Fibroblast of lung (primary cell): ENCODE results near the gene GPRIN3. TPM values are rescaled to one million over a fixed set of nuclear protein-coding genes. Genes with fewer than 3 reads are reported as not detected.

Source experiments
- DNase-seq, 2 donors: peaks; one replicate each; pipeline versions ENCODE4 v3.0.0 to v3.0.0-alpha.2; 2010; ENCODE audit warnings: low read depth in 2 of 2
- H2AFZ ChIP-seq: 2 replicates; pipeline ENCODE4 v1.5.1; 2012; ENCODE audit warnings: low read length, control low read depth, inconsistent platforms
- H3K27ac ChIP-seq: 2 replicates; pipeline ENCODE4 v1.5.1; 2011; ENCODE audit warnings: low read length, control low read depth; ENCODE audit not compliant: insufficient read depth
- H3K27me3 ChIP-seq: 2 replicates; pipeline ENCODE4 v1.5.1; 2011; ENCODE audit warnings: mild to moderate bottlenecking, low read length; ENCODE audit not compliant: control insufficient read depth, insufficient read depth
- H3K36me3 ChIP-seq: 2 replicates; pipeline ENCODE4 v1.5.1; 2011; ENCODE audit warnings: low read length; ENCODE audit not compliant: control insufficient read depth, insufficient read depth
- H3K4me1 ChIP-seq: 2 replicates; pipeline ENCODE4 v1.5.1; 2011; ENCODE audit warnings: low read length; ENCODE audit not compliant: control insufficient read depth, insufficient read depth; ENCODE audit errors: extremely low read depth
- H3K4me2 ChIP-seq: 2 replicates; pipeline ENCODE4 v1.5.1; 2011; ENCODE audit warnings: low read length, control low read depth; ENCODE audit not compliant: insufficient read depth; ENCODE audit errors: extremely low read depth
- H3K4me3 ChIP-seq, 4 experiments: fragments of 200-600 bp in 1 of 4; sonication (generic) in 1 of 4; replicated peaks in 1 of 4; 2 replicates each; pipeline ENCODE4 v1.5.1; 2011 to 2016; ENCODE audit warnings: low read length in 4 of 4, low read depth in 3 of 4, mild to moderate bottlenecking in 3 of 4, control low read depth in 2 of 4, inconsistent platforms in 1 of 4, mixed read lengths in 1 of 4; ENCODE audit not compliant: insufficient read depth in 1 of 4; ENCODE audit errors: control extremely low read depth in 1 of 4
- H3K79me2 ChIP-seq: 2 replicates; pipeline ENCODE4 v1.5.1; 2012; ENCODE audit warnings: mild to moderate bottlenecking, low read length, inconsistent platforms; ENCODE audit not compliant: control insufficient read depth, insufficient read depth
- H3K9ac ChIP-seq: 2 replicates; pipeline ENCODE4 v1.5.1; 2011; ENCODE audit warnings: mild to moderate bottlenecking, low read length, control low read depth; ENCODE audit not compliant: insufficient read depth
- H3K9me3 ChIP-seq: 2 replicates; pipeline ENCODE4 v1.5.1; 2012; ENCODE audit warnings: low read depth, low read length; ENCODE audit not compliant: control insufficient read depth, insufficient read depth
- H4K20me1 ChIP-seq: 2 replicates; pipeline ENCODE4 v1.5.1; 2011; ENCODE audit warnings: low read length; ENCODE audit not compliant: control insufficient read depth, insufficient read depth; ENCODE audit errors: extremely low read depth
- EZH2 ChIP-seq: IDR thresholded peaks from 2 replicates; pipeline ENCODE4 v1.5.1; 2012; ENCODE audit warnings: low read length, control low read depth, mild to moderate bottlenecking; ENCODE audit errors: missing control alignments
- polyA plus RNA-seq, 2 donors: library from polyadenylated mRNA; depleted of rRNA in 1 of 2; stranded (reverse) in 1 of 2; unstranded in 1 of 2; fragments of >200 nt; gene quantifications; 2 replicates each; pipeline ENCODE4 v1.2.1, GENCODE V29; 2011 to 2012; ENCODE audit warnings: missing spikeins in 1 of 2
- total RNA-seq: library from RNA; depleted of rRNA; stranded (reverse); fragments of >200 nt; gene quantifications from 2 replicates; pipeline ENCODE4 v1.2.1, GENCODE V29; 2014
- TF ChIP-seq, protein P1 (sequence below), 2 donors: IDR thresholded peaks in 1 of 2; conservative IDR thresholded peaks in 1 of 2; 1 replicate in 1 of 2; 2 replicates in 1 of 2; pipeline ENCODE4 v1.5.1; 2011 to 2012; ENCODE audit warnings: low read length in 2 of 2, control low read depth in 1 of 2, inconsistent platforms in 1 of 2, low read depth in 1 of 2, mild to moderate bottlenecking in 1 of 2

GPRIN3 gene
- total and polyA plus RNA-seq, 2 donors (not counting 1 experiment from before 2014, with no cell fraction given): under 0.01 to 0.01 TPM

- no peak for DNase-seq
- Histone ChIP-seq H2AFZ (no peak overlapping the region), H4K20me1 (no peaks in the 10 kb centered on the region), H3K27ac (no peak overlapping the region), H3K4me3 (no peak overlapping the region), H3K4me1 (no peaks in the 10 kb centered on the region), H3K79me2 (no peaks in the 10 kb centered on the region), H3K9ac (no peak overlapping the region), H3K36me3 (no peaks in the 10 kb centered on the region), H3K4me2 (no peak overlapping the region), H3K9me3 (no peaks in the 10 kb centered on the region), H3K27me3 (no peaks in the 10 kb centered on the region)
- TF ChIP-seq EZH2: no peak
- TF ChIP-seq, protein P1, sequence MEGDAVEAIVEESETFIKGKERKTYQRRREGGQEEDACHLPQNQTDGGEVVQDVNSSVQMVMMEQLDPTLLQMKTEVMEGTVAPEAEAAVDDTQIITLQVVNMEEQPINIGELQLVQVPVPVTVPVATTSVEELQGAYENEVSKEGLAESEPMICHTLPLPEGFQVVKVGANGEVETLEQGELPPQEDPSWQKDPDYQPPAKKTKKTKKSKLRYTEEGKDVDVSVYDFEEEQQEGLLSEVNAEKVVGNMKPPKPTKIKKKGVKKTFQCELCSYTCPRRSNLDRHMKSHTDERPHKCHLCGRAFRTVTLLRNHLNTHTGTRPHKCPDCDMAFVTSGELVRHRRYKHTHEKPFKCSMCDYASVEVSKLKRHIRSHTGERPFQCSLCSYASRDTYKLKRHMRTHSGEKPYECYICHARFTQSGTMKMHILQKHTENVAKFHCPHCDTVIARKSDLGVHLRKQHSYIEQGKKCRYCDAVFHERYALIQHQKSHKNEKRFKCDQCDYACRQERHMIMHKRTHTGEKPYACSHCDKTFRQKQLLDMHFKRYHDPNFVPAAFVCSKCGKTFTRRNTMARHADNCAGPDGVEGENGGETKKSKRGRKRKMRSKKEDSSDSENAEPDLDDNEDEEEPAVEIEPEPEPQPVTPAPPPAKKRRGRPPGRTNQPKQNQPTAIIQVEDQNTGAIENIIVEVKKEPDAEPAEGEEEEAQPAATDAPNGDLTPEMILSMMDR (conservative IDR thresholded peaks at IDR 0.05 in 1 of 2, IDR thresholded peaks at IDR 0.05 in 1 of 2; ENCODE audit: low read depth in 1 of 2, low read length in 2 of 2): no peak
Observed at GRCh38 chr4:89247951-89248350, 59.6 kb downstream of the GPRIN3 start.

DNA sequence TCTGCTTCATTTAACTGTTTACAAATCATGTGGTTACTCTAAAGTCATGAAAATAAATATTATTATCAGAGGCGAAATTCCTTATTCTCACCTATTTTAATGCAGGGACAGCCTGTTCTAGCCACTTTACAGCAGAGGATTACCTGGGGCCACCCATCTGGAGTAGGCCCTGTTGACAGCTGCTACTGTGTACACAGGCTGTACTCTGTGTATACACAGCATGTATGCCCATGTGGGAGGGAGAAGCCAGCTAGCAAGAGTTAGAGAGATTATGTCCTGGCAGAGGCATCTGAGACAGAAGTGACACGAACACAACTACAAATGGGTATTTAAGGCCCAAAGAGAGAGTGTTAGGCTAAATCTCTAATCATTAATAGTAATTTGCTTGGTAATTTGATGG, 62.1 kb downstream of the GPRIN3 start:
- no peak overlapping the region for H3K4me2 ChIP-seq
- H3K79me2 ChIP-seq: no peaks in the 10 kb centered on the region
- no peaks in the 10 kb centered on the region for H4K20me1 ChIP-seq
- H3K4me1 ChIP-seq: no peaks in the 10 kb centered on the region
- H3K27me3 ChIP-seq: no peaks in the 10 kb centered on the region
- H3K27ac ChIP-seq: no peak overlapping the region
- H2AFZ ChIP-seq: no peak overlapping the region
- no peak for TF ChIP-seq EZH2
- TF ChIP-seq, protein P1 (conservative IDR thresholded peaks at IDR 0.05 in 1 of 2, IDR thresholded peaks at IDR 0.05 in 1 of 2; ENCODE audit: low read depth in 1 of 2, low read length in 2 of 2): no peak
- no peaks in the 10 kb centered on the region for H3K36me3 ChIP-seq
- no peak overlapping the region for H3K9ac ChIP-seq
- no peak for DNase-seq
- no peak overlapping the region for H3K4me3 ChIP-seq
- no peaks in the 10 kb centered on the region for H3K9me3 ChIP-seq

GRCh38 chr4:89243733-89244252, 63.8 kb downstream of the GPRIN3 start:
- Histone ChIP-seq H3K4me1 (no peaks in the 10 kb centered on the region), H3K9me3 (no peaks in the 10 kb centered on the region), H3K9ac (no peak overlapping the region), H3K27ac (no peak overlapping the region), H3K4me2 (no peak overlapping the region), H4K20me1 (no peaks in the 10 kb centered on the region), H3K36me3 (no peaks in the 10 kb centered on the region), H3K27me3 (no peaks in the 10 kb centered on the region), H3K79me2 (no peaks in the 10 kb centered on the region), H3K4me3 (no peak overlapping the region), H2AFZ (no peak overlapping the region)
- no peak for DNase-seq
- TF ChIP-seq, protein P1 (conservative IDR thresholded peaks at IDR 0.05 in 1 of 2, IDR thresholded peaks at IDR 0.05 in 1 of 2; ENCODE audit: low read depth in 1 of 2, low read length in 2 of 2): no peak
- TF ChIP-seq EZH2: no peak
